Neural progenitor cell (in vitro differentiated cells): ENCODE measurements around the gene ANKRD39.

Experiments used
- CTCF ChIP-seq: fragments of 200-600 bp; sonication (generic); IDR thresholded peaks from 2 replicates; pipeline ENCODE4 v1.5.1; 2017; ENCODE audit warnings: antibody characterized with exemption, mild to moderate bottlenecking
- EZH2 ChIP-seq: fragments of 200-600 bp; sonication (generic); IDR thresholded peaks from 2 replicates; pipeline ENCODE4 v1.6.1; 2017; ENCODE audit warnings: antibody characterized with exemption, mild to moderate bottlenecking, moderate library complexity
- EZH2phosphoT487 ChIP-seq: fragments of 200-600 bp; sonication (generic); IDR thresholded peaks from 2 replicates; pipeline ENCODE4 v1.6.1; 2017; ENCODE audit warnings: antibody characterized with exemption

GRCh38 chr2:96853321-96853720 is 4.5 kb downstream of the ANKRD39 start:
- TF ChIP-seq CTCF: no peak
- TF ChIP-seq EZH2phosphoT487: no peak
- no peak for TF ChIP-seq EZH2
